ENCODE results near the gene STH.
A peak's percentile ranks its signal among the peaks of the same experiment; 100 is the strongest.
"Not testable (repeated sequence)": the region's sequence is repeated elsewhere in the genome, so short reads cannot be mapped to it uniquely, and the experiment has no call there.

Gene STH

GRCh38 chr17:46009681-46010596 lies 10.9 kb downstream of the STH start:
- no peak for DNase-seq

- no peak for DNase-seq
These were observed 11.6 kb downstream of the STH start for GRCh38 chr17:46010597-46011186.

- no peak for DNase-seq
These were observed 12.9 kb downstream of the STH start for GRCh38 chr17:46011711-46012505.

- no peak for DNase-seq
These were observed 13.5 kb downstream of the STH start for GRCh38 chr17:46012506-46013079.

GRCh38 chr17:46013127-46013501 lies 14.1 kb downstream of the STH start:
- no peak for DNase-seq

- no peak for DNase-seq
These were observed 14.6 kb downstream of the STH start for GRCh38 chr17:46013502-46014165.

- not testable (repeated sequence) for DNase-seq
These were observed 20.4 kb downstream of the STH start for GRCh38 chr17:46019408-46019925.

- peak in 5 of 6 experiments; percentile 9 to 37 (median 17) for DNase-seq
These were observed 21.1 kb downstream of the STH start for GRCh38 chr17:46020023-46020761.

- no peak for DNase-seq
These were observed 21.9 kb downstream of the STH start for GRCh38 chr17:46020998-46021397.

- not testable (repeated sequence) for DNase-seq
These were observed 24.3 kb downstream of the STH start for GRCh38 chr17:46023366-46023765.

- no peak for DNase-seq
These were observed 24.8 kb downstream of the STH start for GRCh38 chr17:46023783-46024388.

- DNase-seq, result no peak
These were observed 25.5 kb downstream of the STH start for GRCh38 chr17:46024590-46024989.

- no peak for DNase-seq
These were observed 26.0 kb downstream of the STH start for GRCh38 chr17:46025060-46025459.

- no peak for DNase-seq
These were observed 26.6 kb downstream of the STH start for GRCh38 chr17:46025510-46026165.

GRCh38 chr17:46026166-46027047 lies 27.4 kb downstream of the STH start:
- no peak for DNase-seq

GRCh38 chr17:46027048-46027975 lies 28.3 kb downstream of the STH start:
- no peak for DNase-seq

- DNase-seq, result no peak
These were observed 28.9 kb downstream of the STH start for GRCh38 chr17:46027976-46028325.

- DNase-seq, result no peak
These were observed 29.3 kb downstream of the STH start for GRCh38 chr17:46028374-46028773.

All from stimulated activated naive CD4-positive, alpha-beta T cell (primary cell).